ENCODE measurements around the gene UMPS.
"Not testable (repeated sequence)": the region's sequence is repeated elsewhere in the genome, so short reads cannot be mapped to it uniquely, and the experiment has no call there.

Gene UMPS

DNA sequence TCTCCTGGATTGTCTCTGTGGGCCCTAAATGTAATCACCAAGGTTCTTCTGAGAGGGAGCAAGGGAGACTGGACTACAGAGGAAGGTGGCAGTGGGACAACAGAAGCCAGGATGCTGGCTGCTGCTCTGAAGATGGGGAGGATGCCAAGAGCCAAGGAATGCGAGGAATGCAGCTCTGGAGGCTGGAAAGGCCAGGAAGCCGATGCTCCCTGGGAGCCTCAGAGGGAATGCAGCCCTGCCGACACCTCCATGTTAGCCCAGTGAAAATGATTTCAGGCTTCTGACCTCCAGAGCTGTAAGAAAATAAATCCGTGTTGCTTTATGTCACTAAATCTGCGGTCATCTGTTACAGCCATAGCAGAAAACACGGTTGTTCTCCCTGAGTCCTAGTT lies 44.1 kb downstream of the UMPS start:
- no peak overlapping the region for H3K4me3 ChIP-seq (ENCODE audit: low read length)
- no peak for TF ChIP-seq ZNF274 (IDR thresholded peaks at IDR 0.05; ENCODE audit: low read depth, low read length)

GRCh38 chr3:124774841-124775402 lies 44.7 kb downstream of the UMPS start:
- H3K4me3 ChIP-seq (ENCODE audit: low read length): no peak overlapping the region
- TF ChIP-seq ZNF274 (IDR thresholded peaks at IDR 0.05; ENCODE audit: low read depth, low read length): no peak

DNA sequence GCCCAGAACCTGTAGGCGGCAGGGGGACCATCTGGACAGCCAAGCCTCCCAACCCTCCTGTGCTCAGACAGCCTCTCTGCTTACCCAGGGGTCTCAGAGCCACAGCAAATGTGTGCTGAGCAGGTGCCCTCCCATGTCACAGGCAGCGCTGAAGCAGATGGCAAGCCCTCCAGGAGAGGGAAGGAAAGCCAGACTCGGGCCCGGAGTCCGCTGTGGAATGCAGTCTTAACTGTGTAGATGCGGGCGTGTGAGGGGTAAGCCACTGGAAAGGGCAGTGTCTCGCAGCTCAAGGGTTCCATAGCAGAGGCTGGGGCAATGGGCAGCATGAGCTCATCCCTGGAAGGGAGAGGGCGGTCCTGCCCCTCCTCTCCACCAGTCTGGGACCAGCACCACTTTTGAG lies 45.6 kb downstream of the UMPS start:
- no peak for TF ChIP-seq ZNF274 (IDR thresholded peaks at IDR 0.05; ENCODE audit: low read depth, low read length)
- H3K4me3 ChIP-seq (ENCODE audit: low read length): no peak overlapping the region

- no peak for TF ChIP-seq ZNF274 (IDR thresholded peaks at IDR 0.05; ENCODE audit: low read depth, low read length)
Measured at GRCh38 chr3:124776856-124777255, 46.6 kb downstream of the UMPS start.

DNA sequence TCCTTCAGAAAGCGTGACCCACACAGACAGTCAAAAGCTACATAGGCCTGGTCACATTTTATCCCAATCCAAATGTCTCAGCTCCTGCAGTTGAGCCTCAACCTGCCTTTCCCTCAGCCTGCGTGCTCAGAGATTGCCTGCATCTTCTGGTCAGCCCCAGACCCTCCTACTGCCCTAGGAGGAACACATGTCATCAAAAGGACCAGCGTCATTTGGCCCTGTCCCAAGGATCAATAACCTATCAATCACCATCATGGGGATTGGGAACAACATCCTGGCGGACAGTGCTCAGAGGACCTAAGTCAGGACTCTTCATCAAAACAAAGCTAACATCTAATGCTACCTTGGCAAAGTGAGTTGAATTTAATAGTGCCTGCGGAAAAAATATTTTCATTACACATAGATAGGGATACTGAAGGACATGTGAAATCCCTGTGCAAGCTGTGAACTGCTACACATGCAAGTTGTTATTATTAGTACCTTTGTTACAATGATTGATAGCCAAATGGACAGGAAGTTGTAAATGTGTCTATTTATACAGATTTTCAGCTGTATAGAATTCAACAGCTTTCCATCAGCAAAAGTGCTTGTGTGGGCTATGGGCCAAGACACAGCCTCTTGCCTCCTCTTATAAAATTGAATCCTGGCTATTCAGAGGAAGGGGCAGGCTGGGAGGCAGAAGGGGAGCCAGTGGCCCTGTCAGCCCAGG lies 47.7 kb downstream of the UMPS start:
- no peak for TF ChIP-seq ZNF274 (IDR thresholded peaks at IDR 0.05; ENCODE audit: low read depth, low read length)
- no peak overlapping the region for H3K4me3 ChIP-seq (ENCODE audit: low read length)

More at GRCh38 chr3:124776856-124777255, 46.6 kb downstream of the UMPS start:
- no peak overlapping the region for H3K4me3 ChIP-seq (ENCODE audit: low read length)

DNA sequence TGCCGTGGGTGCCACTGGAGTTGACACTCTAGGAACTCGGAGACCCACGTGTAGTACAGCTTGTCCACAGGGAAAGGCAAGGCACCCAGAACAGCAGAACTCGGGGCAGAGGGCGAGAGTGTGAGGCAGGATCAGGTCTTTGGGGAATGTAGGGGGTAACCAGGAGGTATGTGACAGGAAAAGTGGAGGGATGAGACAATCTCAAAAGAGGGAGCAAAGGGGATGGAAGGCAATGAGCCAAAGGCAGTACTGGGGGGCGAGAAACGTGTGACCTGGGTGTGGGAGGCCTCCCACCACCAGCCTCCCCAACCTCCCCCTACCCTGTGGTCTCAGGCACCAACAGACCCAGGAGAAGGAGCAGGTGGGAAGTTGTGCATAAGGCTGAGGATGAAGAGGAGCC lies 48.9 kb downstream of the UMPS start:
- no peak for TF ChIP-seq ZNF274 (IDR thresholded peaks at IDR 0.05; ENCODE audit: low read depth, low read length)
- no peak overlapping the region for H3K4me3 ChIP-seq (ENCODE audit: low read length)

- TF ChIP-seq ZNF274 (IDR thresholded peaks at IDR 0.05; ENCODE audit: low read depth, low read length): no peak
- no peak overlapping the region for H3K4me3 ChIP-seq (ENCODE audit: low read length)
Measured at GRCh38 chr3:124779751-124780191, 49.5 kb downstream of the UMPS start.

- H3K4me3 ChIP-seq (ENCODE audit: low read length): no peak overlapping the region
- no peak for TF ChIP-seq ZNF274 (IDR thresholded peaks at IDR 0.05; ENCODE audit: low read depth, low read length)
Measured at GRCh38 chr3:124780356-124780755, 50.1 kb downstream of the UMPS start.

- no peak for TF ChIP-seq ZNF274 (IDR thresholded peaks at IDR 0.05; ENCODE audit: low read depth, low read length)
- H3K4me3 ChIP-seq (ENCODE audit: low read length): no peak overlapping the region
Measured at GRCh38 chr3:124780761-124781475, 50.7 kb downstream of the UMPS start.

- no peak overlapping the region for H3K4me3 ChIP-seq (ENCODE audit: low read length)
- no peak for TF ChIP-seq ZNF274 (IDR thresholded peaks at IDR 0.05; ENCODE audit: low read depth, low read length)
Measured at GRCh38 chr3:124781476-124782376, 51.5 kb downstream of the UMPS start.

GRCh38 chr3:124782377-124782712 lies 52.1 kb downstream of the UMPS start:
- not testable (repeated sequence) for H3K4me3 ChIP-seq (ENCODE audit: low read length)

DNA sequence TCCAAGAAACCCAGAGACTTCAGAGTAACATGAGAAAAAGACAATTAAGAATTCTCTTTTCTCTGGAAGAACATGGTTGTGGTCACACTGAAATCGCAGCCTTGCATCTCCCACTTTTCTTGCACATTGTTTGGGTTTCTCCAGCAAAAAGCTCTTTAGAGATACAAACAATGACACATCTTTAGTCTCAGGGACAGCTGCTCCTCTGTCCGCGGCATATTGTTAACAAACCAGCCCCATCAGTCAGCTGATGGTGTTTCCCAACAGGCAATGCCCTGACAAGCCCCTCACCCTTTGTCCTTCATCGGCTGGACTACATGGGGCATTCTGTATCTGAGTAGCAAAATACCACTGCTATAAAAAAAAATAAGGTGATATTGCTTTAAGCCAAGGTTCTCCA lies 53.4 kb downstream of the UMPS start:
- no peak for TF ChIP-seq ZNF274 (IDR thresholded peaks at IDR 0.05; ENCODE audit: low read depth, low read length)
- no peak overlapping the region for H3K4me3 ChIP-seq (ENCODE audit: low read length)

DNA sequence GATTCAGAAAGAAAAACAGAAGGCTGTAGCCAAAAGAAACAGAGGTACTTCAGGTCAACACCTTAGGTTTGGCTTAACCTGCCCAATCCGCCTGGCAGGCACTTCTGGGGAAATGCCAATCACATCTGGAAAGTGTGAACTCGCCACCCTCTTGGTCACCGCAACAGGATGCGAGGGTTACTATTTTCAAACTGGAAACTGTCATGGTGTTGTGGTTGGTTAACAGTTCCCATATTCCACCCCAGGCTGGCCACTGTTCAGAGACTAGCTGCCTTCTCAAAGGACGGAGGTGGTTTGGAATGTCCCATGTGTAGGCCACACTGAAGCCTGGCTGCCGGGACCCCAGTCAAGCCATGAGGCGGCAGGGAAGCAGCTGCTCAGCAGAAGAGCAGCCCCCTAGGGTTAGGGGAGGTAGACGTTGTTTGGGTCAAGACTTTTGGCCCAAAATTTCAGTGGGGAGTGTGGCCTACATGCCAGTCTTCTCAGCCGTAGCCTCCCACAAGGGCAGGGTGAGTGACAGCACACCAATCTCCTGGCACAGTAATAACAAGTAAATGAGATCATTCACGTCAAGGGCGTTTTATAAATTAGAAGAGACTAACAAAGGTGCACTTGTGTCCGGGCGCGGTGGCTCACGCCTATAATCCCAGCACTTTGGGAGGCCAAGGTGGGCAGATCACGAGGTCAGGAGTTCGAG lies 54.6 kb downstream of the UMPS start:
- TF ChIP-seq ZNF274 (IDR thresholded peaks at IDR 0.05; ENCODE audit: low read depth, low read length): no peak
- H3K4me3 ChIP-seq (ENCODE audit: low read length): no peak overlapping the region

GRCh38 chr3:124785973-124786372 lies 55.7 kb downstream of the UMPS start:
- no peak overlapping the region for H3K4me3 ChIP-seq (ENCODE audit: low read length)
- no peak for TF ChIP-seq ZNF274 (IDR thresholded peaks at IDR 0.05; ENCODE audit: low read depth, low read length)

Measured in GM08714 (cell line).